ENCODE results near the gene PICK1.

The PICK1 gene

GRCh38 chr22:38087855-38088254 lies 30.7 kb downstream of the PICK1 start:
- no peak for DNase-seq (ENCODE audit: low read depth in 2 of 2)

DNA sequence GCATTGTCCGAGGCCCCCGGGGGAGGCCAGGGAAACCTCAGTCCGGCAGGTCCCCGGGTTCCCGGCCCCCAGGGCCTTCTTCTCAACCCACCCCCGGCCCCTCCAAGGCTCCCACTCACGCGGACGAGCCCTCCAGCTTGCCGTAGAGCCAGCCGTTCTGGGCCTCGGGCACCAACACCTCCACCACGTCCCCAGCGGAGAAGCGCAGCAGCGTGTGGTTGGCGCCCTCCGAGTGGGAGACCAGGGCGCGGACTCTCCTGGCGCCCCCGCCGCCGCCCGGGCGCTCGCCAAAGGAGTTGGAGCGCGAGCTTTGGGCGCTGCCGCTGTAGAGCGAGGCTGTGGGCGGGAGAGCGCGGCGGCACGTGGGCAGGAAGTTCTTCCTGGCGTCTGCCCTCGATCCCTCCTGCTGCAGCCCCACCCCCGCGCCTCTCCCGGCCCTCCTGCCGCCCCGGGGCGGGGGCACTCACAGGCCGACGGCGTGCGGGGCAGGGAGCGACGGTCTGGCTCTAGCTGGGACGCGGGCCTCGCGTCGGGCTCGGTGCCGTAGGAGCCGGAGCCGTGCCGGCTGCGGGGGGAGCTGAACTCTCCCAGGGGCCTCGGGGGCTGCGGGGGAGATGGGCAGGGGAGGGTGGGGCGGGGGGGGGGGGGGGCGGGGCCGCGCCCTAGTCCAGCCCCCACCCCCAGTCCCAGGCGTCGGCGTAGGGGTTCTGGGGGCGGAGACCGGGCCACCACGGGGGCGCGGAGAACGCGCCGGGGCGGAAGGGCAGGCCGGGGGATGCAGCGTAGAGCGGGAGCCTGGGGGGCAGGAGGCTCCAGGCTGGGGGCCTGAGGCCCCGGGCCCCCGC lies 31.6 kb downstream of the PICK1 start:
- no peak for DNase-seq (ENCODE audit: low read depth in 2 of 2)

GRCh38 chr22:38089474-38089851 lies 32.3 kb downstream of the PICK1 start:
- DNase-seq (ENCODE audit: low read depth in 2 of 2) = no peak

- no peak for DNase-seq (ENCODE audit: low read depth in 2 of 2)
Measured at GRCh38 chr22:38097058-38097457, 39.9 kb downstream of the PICK1 start.

- no peak for DNase-seq (ENCODE audit: low read depth in 2 of 2)
Measured at GRCh38 chr22:38097557-38098409, 40.6 kb downstream of the PICK1 start.

- no peak for DNase-seq (ENCODE audit: low read depth in 2 of 2)
Measured at GRCh38 chr22:38098410-38099249, 41.4 kb downstream of the PICK1 start.

DNA sequence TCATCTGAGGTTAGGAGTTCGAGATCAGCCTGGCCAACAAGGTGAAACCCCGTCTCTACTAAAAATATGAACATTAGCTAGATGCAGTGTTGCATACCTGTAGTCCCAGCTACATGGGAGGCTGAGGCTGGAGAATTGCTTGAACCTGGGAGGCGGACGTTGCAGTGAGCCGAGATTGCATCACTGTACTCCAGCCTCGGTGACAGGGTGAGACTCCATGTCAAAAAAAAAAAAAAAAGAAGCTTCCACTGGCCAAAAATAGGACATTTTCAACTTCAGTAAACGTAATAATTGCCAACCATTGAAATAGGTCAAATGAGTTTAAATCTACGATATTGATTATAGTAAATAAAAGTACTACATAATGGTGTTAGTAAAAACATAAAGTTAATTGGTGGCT lies 46.4 kb downstream of the PICK1 start:
- DNase-seq (ENCODE audit: low read depth in 2 of 2) = no peak

DNA sequence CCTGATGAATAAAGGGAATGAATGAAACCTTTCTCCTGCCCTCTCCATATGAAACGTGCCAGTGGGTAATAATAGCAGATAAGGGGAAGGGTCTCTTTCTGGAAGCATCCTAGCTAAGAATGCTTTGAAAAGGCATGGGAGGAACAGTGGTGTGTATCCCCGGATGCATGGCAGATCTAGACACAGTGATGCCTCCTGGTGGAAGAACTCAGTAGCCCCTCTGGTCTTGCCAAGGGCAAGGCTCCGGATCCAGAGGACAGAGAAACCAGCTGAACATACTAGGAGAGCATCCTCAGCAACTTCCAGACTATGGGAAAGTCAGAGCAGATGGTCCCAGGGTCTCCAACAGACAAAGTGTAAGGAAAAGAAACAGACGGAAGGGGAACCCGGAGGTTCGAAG lies 46.9 kb downstream of the PICK1 start:
- DNase-seq (ENCODE audit: low read depth in 2 of 2) = no peak

- DNase-seq (ENCODE audit: low read depth in 2 of 2) = no peak
Measured at GRCh38 chr22:38106814-38107578, 49.8 kb downstream of the PICK1 start.

DNA sequence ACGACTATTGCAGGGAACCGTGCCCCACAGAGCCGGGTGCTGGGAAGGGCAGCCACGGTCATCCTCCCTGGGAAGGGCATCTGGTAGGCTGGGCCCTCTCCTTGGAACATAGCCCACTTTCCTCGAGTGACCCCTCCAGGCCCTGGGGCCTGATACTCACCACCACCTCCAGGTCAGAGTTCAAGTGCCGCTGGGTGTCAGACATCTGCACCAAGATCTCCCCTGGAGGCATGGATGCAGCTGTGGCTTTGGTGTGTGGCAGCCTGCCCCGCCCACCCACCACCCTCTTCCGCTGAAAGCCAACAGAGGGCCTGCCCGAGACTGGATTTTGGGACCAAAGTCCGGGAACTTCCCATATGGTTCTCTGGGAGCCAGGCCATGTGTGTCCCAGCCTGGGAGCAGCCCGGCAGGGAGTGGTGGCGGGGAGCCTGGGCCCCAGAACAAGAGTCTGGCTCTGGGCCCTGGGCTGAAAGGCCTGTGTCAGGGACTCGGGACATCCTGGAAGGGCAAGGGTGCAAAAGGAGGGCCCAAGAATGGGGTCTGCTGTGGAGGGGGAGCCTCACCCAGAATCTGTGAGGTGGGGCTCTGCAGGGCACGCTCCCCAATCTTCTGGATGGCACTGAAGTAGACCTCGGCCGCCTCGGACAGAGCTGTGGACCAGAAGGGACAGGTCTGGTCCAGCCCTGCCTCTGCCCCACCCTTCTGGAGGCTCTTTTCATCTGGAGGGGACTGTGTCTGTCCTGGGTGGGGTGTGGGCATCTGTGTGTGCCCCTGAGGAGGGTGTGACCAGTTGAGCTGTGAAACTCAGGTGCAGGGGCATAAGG lies 50.7 kb downstream of the PICK1 start:
- DNase-seq (ENCODE audit: low read depth in 2 of 2) = no peak

GRCh38 chr22:38108561-38109319 lies 51.5 kb downstream of the PICK1 start:
- no peak for DNase-seq (ENCODE audit: low read depth in 2 of 2)

- DNase-seq (ENCODE audit: low read depth in 2 of 2) = no peak
Measured at GRCh38 chr22:38109371-38110001, 52.3 kb downstream of the PICK1 start.

DNA sequence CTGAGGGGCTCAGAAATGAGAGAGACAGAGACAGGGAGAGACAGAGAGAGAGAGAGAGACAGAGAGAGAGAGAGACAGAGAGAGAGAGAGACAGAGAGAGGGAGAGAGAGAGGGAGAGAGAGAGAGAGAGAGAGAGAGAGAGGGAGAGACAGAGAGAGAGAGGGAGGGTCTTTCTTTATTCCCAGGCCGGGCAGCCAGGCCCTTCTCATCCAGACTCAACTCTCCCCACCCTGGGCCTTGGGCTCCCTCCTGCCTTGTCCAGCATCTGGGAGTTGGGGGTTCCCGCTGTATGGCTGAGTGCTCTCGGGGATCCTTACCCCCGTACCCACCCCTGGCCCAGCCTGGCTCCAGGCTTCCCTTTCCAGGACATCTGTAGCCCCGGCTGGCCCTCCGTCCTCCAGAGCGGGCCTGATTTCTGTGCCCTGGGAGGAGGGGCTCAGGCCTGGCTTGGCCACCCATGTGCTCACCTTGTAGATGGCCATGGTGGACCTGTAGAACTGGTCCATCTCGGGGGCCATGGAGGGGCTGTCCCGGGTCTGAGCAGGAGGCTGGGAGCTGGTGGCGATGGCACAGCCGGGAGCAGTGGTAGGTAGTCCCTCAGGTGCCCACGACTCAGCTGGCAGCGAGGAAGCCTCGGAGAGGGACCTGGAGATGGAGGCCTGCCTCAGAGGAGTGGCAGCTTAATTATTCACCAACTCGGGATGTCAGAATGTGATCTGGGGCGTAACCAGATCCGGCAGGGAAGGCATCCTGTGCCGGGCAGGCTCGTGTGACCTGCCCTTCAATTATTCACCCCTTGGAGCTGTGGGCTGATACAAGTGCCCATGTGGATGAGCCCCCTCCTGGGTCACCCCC lies 53.0 kb downstream of the PICK1 start, which contains the start of gene BAIAP2L2:
TSS of gene BAIAP2L2 (minus strand) at position 677 of the 855 bp plus-strand sequence. CDS start at position 518, 159 bp downstream.
- DNase-seq (ENCODE audit: low read depth in 2 of 2) = no peak

DNA sequence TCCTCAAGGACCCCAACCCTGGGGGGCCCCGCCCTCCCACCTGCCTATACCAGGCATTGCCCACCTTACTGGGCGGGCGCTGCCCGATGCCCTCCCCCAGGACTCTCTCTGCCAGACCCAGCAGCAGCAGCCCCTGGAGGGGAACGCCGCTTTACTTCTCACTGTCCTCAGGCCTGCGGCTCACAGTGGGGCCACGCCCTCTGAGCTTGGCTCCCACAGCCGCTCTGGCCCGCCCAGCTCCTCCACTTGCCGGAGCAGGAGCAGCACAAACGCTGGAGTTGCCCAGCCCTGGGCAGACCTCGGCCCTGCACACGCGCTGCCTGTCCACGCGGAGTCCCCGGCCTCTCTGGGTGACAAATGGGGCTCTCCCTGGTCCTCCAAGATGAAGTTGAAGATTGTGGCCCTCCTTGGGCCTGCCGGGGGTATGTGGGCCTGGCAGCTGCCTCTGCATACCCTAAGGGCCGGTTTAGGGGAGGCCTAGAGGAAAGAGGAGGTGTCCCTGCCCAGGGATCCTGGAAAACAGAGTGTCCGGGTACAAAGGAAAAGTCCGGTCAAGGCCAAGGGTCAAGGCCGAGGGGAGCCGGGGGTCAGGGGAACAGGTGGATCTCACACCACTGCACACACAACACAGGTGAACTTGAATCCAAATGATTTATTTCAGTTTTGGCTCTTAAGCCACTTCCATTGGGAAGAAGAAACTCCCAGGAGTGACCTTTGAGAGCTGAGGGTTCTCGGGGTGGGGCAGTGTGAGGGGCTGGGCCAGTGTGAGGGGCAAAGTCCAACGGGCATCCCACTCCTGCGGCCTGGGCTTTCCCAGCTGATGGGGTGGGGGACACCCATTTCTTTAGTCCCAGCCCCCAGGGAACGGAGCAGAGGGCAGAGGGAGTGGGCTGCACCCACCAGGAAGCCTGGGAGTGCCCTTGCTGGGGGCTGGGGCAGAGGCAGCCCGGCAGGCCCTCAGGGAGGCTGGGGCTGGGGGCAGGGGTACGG lies 54.0 kb downstream of the PICK1 start:
- no peak for DNase-seq (ENCODE audit: low read depth in 2 of 2)

GRCh38 chr22:38111925-38112355 lies 54.7 kb downstream of the PICK1 start:
- no peak for DNase-seq (ENCODE audit: low read depth in 2 of 2)

DNA sequence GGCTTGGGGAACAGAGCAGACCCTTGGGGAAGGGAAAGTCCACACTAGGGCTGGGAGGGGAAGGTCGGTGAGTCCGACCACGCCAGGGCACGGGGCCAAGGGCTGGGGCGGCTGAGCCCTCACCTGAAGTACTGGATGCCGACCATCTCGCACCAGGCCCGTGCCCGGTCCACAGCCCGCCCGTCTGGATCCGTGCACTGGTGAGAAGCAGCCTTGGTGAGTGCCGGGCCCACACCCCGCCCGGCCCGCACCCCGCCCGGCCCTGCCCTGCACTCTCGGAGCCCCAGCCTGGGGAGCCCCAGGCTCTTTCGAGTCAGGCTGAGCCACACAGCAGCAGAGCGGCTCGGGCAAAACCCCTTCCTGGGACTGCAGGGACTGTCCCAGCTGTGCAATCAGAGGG lies 55.2 kb downstream of the PICK1 start:
- DNase-seq (ENCODE audit: low read depth in 2 of 2) = no peak

Measured in activated CD4-positive, alpha-beta T cell treated with anti-CD3 and anti-CD28 coated beads for 24 hours (primary cell).